OCI-LY1 (cell line): ENCODE measurements around the gene NEUROD4.

Experiments used
- EZH2 ChIP-seq: fragments of 200-600 bp; sonication (generic), shearing (Covaris generic); IDR thresholded peaks from 2 replicates; pipeline ENCODE4 v1.8.0; 2017; ENCODE audit warnings: borderline replicate concordance, mixed run types, mild to moderate bottlenecking, antibody characterized with exemption, low read length, moderate library complexity, mixed read lengths
- TF ChIP-seq, protein P1 (sequence below): fragments of 200-600 bp; sonication (generic), shearing (Covaris generic); IDR thresholded peaks from 2 replicates; pipeline ENCODE4 v1.5.1; 2017; ENCODE audit warnings: mild to moderate bottlenecking, antibody characterized with exemption, low read length, moderate library complexity, mixed read lengths

DNA sequence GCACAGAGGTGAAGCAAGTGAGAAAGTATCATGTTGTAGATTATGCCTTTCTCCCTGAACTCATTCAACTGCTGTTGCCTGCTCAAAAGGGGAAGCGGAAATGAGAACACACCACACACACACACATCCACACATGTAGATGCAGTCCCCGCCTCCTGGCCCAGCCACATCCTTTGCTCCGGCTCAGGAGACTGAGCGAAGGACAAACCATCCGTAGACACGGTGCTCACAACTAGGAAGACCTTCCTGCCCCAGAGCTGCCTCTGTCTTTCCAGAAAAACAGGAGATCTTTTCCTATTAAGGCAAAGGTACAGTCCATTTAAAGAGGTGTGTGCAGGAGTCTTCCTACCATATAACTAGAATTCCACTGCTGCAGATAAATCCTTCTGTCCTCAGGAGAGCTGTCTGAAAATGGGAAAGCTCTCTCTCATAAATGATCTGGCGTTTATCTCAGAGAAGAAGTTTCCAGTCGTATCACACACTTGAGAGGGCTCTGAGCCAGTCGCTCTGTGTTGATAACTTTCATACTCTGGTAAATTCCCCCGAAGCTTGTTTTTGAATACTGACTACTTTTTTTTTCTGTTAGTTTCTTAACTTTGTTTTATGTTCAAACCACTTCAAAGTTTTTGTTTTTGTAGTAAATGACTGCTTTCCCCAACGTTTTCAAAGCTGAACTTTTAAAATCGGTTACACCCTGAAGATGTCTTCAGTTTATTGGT, 35.0 kb upstream of the NEUROD4 start, which contains the start of gene TESPA1:
- TF ChIP-seq, protein P1, sequence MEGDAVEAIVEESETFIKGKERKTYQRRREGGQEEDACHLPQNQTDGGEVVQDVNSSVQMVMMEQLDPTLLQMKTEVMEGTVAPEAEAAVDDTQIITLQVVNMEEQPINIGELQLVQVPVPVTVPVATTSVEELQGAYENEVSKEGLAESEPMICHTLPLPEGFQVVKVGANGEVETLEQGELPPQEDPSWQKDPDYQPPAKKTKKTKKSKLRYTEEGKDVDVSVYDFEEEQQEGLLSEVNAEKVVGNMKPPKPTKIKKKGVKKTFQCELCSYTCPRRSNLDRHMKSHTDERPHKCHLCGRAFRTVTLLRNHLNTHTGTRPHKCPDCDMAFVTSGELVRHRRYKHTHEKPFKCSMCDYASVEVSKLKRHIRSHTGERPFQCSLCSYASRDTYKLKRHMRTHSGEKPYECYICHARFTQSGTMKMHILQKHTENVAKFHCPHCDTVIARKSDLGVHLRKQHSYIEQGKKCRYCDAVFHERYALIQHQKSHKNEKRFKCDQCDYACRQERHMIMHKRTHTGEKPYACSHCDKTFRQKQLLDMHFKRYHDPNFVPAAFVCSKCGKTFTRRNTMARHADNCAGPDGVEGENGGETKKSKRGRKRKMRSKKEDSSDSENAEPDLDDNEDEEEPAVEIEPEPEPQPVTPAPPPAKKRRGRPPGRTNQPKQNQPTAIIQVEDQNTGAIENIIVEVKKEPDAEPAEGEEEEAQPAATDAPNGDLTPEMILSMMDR: no peak
- no peak for TF ChIP-seq EZH2
